Jurkat, Clone E6-1 (cell line): ENCODE data around the gene MMP28. TPM values are rescaled to one million over a fixed set of nuclear protein-coding genes. Genes with fewer than 3 reads are reported as not detected.

Experiments
- DNase-seq: peaks from one replicate; pipeline ENCODE4 v3.0.0-alpha.2; 2011; ENCODE audit warnings: low read depth, low spot score
- H3K4me3 ChIP-seq: 2 replicates; pipeline ENCODE4 v1.5.1; 2011; ENCODE audit warnings: mild to moderate bottlenecking, low read length, control low read depth, moderate library complexity
- polyA plus RNA-seq: library from polyadenylated mRNA; unstranded; fragments of >200 nt; gene quantifications from one replicate; pipeline ENCODE4 v1.2.1, GENCODE V29; 2012; ENCODE audit warnings: missing spikeins; ENCODE audit not compliant: insufficient read length, insufficient read depth

Gene MMP28, protein sequence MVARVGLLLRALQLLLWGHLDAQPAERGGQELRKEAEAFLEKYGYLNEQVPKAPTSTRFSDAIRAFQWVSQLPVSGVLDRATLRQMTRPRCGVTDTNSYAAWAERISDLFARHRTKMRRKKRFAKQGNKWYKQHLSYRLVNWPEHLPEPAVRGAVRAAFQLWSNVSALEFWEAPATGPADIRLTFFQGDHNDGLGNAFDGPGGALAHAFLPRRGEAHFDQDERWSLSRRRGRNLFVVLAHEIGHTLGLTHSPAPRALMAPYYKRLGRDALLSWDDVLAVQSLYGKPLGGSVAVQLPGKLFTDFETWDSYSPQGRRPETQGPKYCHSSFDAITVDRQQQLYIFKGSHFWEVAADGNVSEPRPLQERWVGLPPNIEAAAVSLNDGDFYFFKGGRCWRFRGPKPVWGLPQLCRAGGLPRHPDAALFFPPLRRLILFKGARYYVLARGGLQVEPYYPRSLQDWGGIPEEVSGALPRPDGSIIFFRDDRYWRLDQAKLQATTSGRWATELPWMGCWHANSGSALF
- 4.5 TPM for polyA plus RNA-seq

DNA sequence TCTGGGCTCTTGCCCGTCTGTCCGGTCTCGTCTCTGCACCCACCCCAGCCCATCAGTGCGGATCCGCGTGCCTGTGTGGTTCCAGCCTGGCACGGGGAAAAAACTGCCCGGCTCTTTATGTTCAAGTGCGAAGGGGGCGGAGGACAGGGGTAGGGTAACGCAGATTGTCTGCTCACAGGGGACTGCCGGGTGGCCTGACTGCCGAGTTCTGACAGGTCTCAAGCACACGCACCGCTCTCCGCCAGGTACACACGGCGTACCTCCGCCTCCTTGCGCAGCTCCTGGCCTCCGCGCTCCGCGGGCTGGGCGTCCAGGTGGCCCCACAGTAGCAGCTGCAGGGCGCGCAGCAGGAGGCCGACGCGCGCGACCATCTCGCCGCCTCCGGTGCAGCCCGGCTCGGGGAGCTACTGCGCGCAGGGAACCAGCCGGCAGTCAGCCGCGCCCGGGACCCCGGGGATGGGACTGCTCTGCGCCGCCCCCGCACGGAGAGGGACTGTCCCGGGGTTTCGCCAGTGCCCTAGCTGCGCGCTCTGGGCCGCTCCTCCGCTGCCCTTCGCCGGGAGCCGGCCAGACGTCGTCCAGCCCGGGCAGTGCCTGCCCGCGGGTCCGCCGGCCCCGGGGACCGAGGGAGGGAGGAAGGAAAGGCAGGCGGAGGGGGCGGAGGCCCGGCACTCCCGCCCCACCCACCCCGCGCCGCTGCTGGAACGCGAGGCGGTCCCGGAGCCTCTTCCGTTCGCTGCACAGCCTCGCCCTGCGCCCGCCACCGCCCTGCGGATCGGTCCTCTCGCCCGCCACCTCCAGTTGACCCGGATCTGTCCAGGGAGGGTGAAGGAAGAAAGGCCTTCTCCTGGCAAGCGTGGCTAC is at the start of gene MMP28:
TSS of gene MMP28 (minus strand) at position 635 of the 864 bp plus-strand sequence. CDS start at position 371, 264 bp downstream.
- DNase-seq, result no peak
- H3K4me3 ChIP-seq, result peak within 1 kb of the TSS; percentile 47

DNA sequence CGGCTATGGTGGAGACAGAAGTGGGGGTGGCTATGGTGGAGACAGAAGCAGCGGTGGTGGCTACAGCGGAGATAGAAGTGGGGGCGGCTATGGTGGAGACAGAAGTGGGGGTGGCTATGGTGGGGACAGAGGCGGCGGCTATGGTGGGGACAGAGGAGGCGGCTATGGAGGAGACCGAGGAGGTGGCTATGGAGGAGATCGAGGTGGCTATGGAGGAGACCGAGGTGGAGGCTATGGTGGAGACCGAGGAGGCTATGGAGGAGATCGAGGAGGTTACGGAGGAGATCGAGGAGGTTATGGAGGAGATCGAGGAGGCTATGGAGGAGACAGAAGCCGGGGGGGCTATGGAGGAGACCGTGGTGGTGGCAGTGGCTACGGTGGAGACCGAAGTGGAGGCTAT is 49.1 kb upstream of the MMP28 start:
- DNase-seq, result no peak

DNA sequence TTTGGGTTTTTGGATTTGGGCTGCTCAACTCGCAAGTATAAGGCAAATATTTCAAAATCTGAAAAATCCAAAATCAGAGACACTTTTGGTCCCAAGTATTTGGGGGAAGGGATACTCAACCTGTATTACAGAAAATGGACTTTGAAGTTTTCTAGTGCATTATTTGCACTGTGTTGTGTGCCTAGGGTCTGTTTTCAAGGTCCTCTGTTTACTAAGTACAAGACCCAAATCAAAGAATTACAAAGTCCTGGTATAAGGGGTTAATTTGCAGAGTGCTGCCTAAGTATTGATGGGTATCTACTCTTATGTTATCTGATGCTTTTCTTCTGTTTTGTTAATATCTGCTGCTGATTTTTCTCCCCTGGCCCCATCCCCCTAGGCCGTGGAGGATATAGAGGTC is 48.3 kb upstream of the MMP28 start:
- no peak overlapping the region for H3K4me3 ChIP-seq
- DNase-seq, result no peak

More for the DNA sequence above, 49.1 kb upstream of the MMP28 start:
- no peak overlapping the region for H3K4me3 ChIP-seq

DNA sequence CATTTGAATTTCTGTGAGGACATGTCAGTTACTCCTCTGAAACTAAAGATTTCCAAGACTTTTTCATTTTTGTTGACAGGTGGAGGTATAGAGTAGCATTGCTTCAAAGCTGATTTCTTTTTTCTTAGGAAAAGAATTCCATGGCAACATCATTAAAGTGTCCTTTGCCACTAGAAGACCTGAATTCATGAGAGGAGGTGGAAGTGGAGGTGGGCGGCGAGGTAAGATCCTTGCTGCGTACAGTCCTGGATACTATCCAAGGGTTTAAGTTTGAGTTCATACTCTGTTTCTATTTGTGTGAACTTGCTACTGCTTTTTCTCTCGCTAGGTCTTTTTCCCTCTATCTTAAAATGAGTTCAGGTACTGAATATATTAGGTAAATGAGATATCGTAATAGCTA is 46.8 kb upstream of the MMP28 start:
- no peak for DNase-seq
- H3K4me3 ChIP-seq, result no peak overlapping the region

DNA sequence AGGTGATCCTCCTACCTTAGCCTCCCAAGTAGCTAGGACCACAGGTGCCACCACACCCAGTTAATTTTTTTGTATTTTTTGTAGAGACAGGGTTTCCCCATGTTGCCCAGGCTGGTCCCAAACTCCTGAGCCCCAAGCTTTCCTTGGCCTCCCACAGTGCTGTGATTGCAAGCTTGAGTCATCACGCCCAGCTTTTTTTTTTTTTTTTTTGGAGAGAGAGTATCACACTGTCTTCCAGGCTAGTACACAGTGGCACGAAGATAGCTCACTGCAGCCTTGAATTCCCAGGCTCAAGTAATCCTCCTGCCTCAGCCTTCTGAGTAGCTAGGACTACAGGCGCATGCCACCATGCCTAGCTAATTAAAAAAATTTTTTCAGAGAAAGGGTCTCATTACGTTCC is 46.1 kb upstream of the MMP28 start:
- H3K4me3 ChIP-seq, result no peak overlapping the region
- no peak for DNase-seq

DNA sequence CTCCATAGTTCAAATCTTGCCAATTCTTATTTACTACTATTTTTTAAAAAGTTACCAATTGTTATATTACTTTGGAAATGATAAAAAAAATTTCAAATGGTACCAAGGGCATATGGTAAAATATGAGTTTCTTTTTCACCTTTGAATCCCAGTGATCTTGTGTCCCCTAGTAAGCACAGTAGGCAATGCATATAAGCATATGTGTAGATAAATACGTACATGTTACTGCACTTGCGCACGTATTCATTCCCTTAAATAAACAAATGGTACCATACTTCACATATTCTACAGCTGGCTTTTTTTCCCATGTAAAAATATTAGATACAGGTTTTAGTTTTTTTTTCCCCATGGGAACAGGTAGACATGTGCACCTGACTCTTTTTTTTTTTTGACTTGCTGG is 45.7 kb upstream of the MMP28 start:
- no peak for DNase-seq
- no peak overlapping the region for H3K4me3 ChIP-seq

DNA sequence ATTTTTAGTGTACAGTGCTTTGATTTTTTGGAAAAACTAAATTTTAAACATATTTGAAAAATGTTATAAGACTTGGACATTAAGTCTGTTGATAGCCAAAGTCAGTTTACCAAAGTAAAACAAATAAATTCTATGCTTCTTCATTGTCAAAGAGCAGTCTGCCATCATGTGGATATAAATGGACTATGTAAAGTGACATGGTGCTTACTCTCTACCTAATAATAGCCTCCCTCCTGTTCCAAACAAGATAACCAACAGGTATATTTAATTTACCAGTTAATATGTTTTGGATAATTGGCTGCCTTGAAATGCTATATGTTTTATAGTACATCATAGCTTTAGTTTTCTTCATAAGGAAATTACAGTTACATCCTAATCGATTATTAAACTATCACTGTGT is 29.8 kb upstream of the MMP28 start:
- no peak overlapping the region for H3K4me3 ChIP-seq
- DNase-seq, result no peak

DNA sequence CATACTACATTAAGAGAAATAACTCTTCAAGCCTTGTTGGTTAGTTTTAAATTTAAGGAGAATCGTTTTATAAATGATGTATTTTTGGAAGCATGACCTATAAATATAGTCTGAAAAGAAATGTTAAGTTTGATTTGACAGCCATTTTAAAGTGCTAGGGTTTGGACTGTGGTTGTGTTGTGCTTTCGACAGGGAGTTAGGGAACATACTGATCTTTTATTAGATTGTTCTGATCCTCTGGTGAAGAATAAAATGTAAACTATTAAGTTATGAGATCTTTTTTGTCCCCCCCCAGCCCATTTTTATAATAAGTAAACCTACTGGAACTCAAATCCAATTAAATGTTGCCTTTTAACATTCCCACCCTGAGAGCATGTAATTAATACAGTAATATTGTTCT is 25.9 kb upstream of the MMP28 start:
- no peak for DNase-seq
- no peak overlapping the region for H3K4me3 ChIP-seq

DNA sequence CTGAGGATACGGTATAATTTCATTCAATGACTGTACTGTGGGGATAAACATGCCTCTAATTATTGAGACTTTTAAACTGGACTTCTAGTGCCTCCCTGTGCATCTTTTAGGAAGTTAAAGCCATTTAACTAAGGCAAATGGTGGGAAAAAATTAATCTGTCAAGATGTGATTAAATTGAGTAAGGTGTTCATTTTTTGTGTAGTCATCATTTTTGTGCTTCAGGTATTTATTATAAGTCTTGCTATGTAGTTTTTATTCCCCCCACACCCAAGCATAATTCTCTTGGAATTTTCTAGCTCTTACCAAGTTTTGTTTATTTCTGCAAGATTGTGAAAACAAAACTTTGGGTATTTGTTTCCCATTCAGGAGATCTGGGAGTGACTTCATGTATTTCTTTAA is 24.0 kb upstream of the MMP28 start:
- DNase-seq, result no peak

DNA sequence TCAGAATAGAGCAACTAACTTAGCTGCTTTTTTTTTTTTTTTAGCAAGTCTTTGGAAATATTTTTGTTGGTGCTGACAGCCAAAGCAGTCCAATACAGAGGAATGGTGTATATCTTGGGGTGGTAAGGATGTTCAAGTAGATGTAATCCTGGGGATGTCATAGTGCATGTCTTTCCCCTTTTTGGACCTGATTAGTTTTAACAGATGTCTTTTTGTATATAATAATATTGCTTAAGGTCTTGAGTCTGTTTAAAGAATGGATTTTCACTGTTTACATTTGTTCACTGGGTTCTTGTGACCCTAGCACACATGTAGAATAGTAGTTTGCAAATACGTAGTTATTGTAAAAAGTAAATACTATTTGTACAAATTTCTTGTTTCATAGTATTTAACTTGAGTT is 21.8 kb upstream of the MMP28 start:
- no peak overlapping the region for H3K4me3 ChIP-seq
- no peak for DNase-seq

More for the DNA sequence above, 24.0 kb upstream of the MMP28 start:
- H3K4me3 ChIP-seq, result no peak overlapping the region

DNA sequence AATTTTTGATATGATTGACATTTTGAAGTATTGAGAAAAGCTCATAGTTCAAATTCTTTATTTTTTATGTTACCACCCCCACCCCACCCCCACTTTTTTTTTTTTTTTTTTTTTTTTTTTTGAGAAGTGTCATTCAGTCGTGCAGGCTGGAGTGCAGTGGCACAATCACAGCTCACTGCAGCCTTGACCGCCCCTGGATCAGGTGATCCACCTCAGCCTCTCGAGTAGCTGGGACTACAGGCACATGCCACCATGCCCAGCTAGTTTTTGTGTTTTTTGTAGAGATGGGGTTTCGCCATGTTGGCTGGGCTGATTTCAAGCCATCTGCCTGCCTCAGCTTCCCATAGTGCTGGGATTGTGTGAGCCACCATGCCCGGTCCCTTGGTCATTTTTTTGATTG is 21.3 kb upstream of the MMP28 start:
- H3K4me3 ChIP-seq, result no peak overlapping the region

DNA sequence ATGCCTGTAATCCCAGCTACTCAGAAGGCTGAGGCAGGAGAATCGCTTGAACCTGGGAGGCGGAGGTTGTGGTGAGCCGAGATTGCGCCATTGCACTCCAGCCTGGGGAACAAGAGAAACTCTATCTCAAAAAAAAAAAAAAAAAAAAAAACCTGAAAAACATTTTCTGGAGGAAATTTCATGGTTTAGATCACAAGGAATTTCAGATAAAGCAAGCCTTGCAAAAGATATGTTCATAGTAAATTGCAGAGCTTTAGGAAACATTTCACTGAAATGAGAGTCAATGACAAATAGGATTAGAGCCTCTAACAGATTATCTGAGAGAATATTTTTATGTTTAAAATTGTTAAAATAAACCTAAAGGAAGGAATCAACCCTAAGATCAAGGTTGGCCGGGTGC is 17.0 kb upstream of the MMP28 start:
- no peak for DNase-seq
- no peak overlapping the region for H3K4me3 ChIP-seq

More for the DNA sequence above, 21.3 kb upstream of the MMP28 start:
- DNase-seq, result no peak

DNA sequence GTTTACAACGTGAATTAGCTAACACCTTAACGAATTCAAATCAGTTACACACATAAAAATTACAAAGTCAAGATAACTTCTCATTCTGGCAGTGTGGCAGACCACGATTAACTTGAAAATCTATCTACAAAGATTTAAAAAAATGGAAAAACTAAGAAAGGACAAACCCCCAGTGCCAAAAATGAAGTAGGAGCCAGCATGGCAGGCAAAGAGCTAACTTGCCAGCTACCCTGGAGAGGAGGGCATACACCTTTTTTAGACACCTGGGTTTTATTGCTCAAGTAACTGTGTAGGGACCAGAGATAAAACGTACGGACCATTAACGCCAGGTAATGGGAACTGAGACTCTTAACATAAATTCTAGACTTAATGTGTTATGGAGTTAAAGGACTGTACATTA is 16.3 kb upstream of the MMP28 start:
- no peak for DNase-seq
- H3K4me3 ChIP-seq, result no peak overlapping the region

DNA sequence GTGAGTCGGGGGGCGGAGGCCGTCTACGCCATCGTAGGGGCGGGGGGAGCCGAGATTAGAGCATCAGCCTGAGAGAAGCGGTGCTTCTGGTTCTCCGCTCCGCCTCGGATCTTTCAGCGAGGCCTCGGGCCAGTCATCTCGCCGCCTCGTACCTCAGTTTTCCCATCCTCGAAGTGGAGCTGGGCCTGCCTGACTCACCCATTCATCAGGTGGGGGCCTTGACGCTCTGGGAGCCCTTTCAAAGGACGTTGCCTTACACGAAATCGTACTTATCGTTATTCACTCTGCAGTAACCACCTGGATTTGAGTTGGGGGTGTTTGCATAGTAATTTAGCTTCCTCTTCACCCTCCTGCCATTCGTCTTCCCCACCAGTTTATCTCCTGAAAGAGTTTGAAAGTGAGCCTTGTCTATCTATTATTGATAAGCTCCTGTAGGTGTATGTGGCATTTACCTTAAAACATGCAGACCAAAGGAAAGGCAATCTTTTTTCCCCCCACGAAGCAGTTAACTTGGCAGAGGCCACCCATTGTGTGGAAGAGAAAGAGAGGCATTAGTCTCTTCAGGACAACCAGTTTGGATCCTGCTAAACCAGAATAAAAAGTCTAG is 14.5 kb upstream of the MMP28 start:
- DNase-seq, result no peak
- peak overlapping the region; percentile 100 for H3K4me3 ChIP-seq

DNA sequence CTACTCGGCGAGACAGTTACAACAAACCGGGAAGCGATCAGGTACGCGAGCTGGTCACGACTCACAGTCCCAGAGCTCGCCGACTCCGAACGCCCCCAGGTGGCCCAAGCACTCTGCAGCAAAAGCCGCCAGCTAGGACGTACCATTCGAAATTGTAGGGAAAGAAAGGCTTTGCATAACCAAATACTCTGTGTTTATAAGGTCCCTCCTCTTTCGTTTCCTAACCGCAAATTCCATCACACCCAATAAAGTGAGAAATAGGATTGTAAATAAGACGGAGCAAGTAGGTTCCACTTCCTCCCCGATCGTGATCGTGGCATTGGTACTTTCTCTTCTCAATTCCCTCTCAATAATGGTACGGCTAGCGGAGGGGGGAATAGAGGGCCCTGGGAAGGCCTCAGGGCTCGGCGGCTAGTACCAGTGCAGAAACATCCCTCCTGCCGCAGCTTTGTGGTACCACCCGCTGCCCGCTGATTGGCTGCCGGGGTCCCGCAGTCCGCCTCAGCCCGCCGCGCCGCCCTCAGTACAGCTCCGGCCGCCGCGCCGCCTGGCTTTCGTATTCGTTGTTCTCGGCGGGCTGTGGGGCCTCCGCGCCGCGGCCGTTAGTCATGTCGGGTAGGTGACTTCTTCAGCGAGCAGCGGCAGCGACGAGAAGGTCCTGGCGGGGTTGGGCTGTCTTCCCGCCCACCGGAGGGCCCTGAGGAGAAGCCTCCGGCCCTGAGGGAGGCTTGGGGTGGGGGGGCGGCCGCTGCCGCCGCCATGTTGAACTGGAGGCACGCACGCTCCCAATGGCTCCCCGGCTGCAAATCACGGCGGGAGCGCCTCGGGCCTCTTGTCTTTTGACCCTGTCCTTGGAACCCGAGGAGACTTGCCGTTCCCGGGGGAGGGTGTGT is 13.8 kb upstream of the MMP28 start, which contains the start of gene TAF15:
TSS of gene TAF15 (plus strand) at position 523 of the 893 bp plus-strand sequence. CDS start at position 609, 86 bp downstream.
- peak within 1 kb of the TSS; percentile 100 for H3K4me3 ChIP-seq
- peak; percentile 98 for DNase-seq

DNA sequence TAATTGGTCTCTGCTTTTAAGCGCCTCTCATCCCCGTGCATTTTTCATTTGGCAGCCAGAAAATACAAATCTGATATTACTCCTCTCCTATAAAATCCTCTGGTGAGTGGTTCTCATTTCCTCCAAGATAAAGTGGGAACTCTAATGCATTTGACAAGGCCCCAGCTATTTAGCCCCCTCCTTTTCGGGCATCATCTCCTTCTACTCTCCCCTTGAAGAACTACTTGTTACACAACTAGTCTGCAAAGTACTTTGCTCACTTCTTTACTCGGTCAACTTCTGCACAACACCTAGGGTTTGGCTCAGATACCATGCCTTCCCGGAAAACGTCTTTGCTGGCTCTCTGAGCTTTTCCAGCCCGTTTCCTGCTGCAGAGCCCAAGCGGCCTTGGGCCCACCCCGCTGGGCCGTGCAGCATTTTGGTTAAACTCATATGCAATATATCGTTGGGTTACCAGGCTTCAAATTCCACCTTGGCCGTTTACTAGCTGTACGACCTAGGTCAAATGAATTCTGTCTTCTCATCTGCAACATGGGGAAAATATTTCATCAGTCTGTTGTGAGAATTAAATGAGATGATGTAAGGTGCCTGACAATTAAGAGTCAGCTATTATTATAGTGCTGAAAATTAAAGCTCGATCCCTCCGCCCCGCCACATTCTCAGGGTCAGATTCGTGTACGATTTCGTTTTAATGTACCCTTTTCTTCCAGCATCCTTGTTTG is 13.0 kb upstream of the MMP28 start:
- no peak for DNase-seq
- H3K4me3 ChIP-seq, result peak overlapping the region; percentile 100

DNA sequence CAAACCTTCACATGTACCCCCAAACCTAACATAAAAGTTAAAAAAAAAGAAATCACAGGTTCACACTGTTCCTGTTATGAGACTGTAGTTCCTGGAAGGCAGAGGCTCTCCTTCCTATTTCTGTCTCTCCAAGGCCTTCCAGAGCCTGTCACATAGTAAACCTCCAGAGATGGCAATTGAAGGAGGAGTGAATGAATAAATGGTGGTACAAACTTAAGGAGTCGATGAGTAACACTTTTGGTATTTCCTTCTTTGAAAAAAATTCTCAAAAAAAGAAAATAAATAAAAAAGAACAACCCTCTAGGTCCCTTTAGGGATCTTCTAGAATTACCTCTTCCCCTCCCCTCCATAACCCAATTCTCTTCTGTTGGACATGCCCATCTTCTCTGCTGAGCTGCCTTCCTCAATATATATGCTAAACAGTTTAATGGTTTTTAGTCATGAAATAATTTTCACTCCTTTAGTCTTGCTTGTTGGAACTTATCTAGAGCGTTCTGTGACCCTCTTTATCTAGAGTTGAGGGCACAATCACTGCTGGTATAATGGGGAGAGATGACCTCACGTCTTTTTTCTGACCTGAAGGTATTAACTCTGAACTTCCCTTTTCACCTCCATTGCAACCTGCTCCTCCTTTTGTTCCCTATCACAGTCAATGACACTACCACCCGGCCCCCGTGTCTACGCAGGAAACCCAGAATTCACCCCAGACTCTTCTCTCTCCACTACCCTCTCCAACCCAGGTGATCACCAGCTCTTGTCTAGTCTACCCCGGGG is 12.1 kb upstream of the MMP28 start:
- DNase-seq, result no peak
- H3K4me3 ChIP-seq, result no peak overlapping the region
